Heart right ventricle (tissue), 16 donors: ENCODE measurements around the gene MAPKAP1. TPM values are rescaled to one million over a fixed set of nuclear protein-coding genes. Genes with fewer than 3 reads are reported as not detected.

ENCODE experiments used
- ATAC-seq, 8 donors: fragments of 200-7000 bp; cut with Tn5 transposase; one replicate each; pipeline ENCODE4 v1.9.1; 2020; ENCODE audit warnings: mild to moderate bottlenecking in 8 of 8, moderate library complexity in 8 of 8, moderate number of reproducible peaks in 1 of 8
- DNase-seq, 2 donors: peaks; one replicate each; pipeline ENCODE4 v3.0.0-alpha.2; 2020
- H3K27ac ChIP-seq, 10 donors: fragments of 200-600 bp; sonication (generic) in 2 of 10; one replicate each; pipeline versions ENCODE4 v1.5.0 to v1.8.0; 2020 to 2022; ENCODE audit warnings: mild to moderate bottlenecking in 3 of 10
- H3K27me3 ChIP-seq, 7 donors: fragments of 200-600 bp; one replicate each; pipeline ENCODE4 v1.8.0; 2021 to 2022; ENCODE audit warnings: mild to moderate bottlenecking in 2 of 7
- H3K36me3 ChIP-seq, 9 donors: fragments of 200-600 bp; sonication (generic) in 1 of 9; one replicate each; pipeline versions ENCODE4 v1.5.0 to v1.8.0; 2020 to 2022; ENCODE audit warnings: mild to moderate bottlenecking in 2 of 9
- H3K4me1 ChIP-seq, 9 donors: fragments of 200-600 bp; sonication (generic) in 1 of 9; one replicate each; pipeline versions ENCODE4 v1.5.0 to v1.8.0; 2020 to 2022; ENCODE audit warnings: mild to moderate bottlenecking in 4 of 9
- H3K4me3 ChIP-seq, 10 donors: fragments of 200-600 bp; sonication (generic) in 2 of 10; one replicate each; pipeline versions ENCODE4 v1.5.0 to v1.8.0; 2020 to 2022; ENCODE audit warnings: mild to moderate bottlenecking in 7 of 10, moderate library complexity in 2 of 10
- H3K9me3 ChIP-seq, 11 donors: fragments of 200-600 bp in 10 of 11; sonication (generic) in 2 of 11; one replicate each; pipeline versions ENCODE4 v1.5.0 to v1.8.0; 2013 to 2022; ENCODE audit warnings: mild to moderate bottlenecking in 2 of 11, control low read depth in 1 of 11, moderate library complexity in 1 of 11
- CTCF ChIP-seq, 9 donors: fragments of 200-600 bp; sonication (generic) in 2 of 9; IDR thresholded peaks; one replicate each; pipeline versions ENCODE4 v1.5.0 to v1.8.0; 2021 to 2022; ENCODE audit warnings: antibody characterized with exemption in 9 of 9, mild to moderate bottlenecking in 5 of 9, moderate library complexity in 1 of 9
- WGBS, 2 donors: extraction: QIAGEN DNeasy Blood & Tissue Kit; methylation state at CpG; one replicate each; pipeline ENCODE4 v1.1.7; 2013; ENCODE audit warnings: inconsistent platforms in 1 of 2; 5-methylcytosine and 5-hydroxymethylcytosine counted together
- intact Hi-C, 10 donors: fragments of 100-400 bp; cut with DNase I; formaldehyde crosslinking; loops; one replicate each; pipeline versions ENCODE4 v1.11.1 to v1.14.2; 2022
- polyA plus RNA-seq, 2 donors: library from polyadenylated mRNA; stranded (reverse); fragments of 200-250 nt; gene quantifications; one replicate each; pipeline ENCODE4 v1.2.3, GENCODE V29; 2013
- total RNA-seq, 10 donors: library from RNA; stranded (reverse); fragmentation: NEBNext Ultra II Directional in 3 of 10; extraction: Animal tissue kit (Norgen Biotek cat#: 25700) in 3 of 10; gene quantifications; one replicate each; pipeline versions ENCODE4 v1.2.1 to v1.2.4, GENCODE V29; 2021 to 2023
- donor health status: Arrhythmogenic right ventricular cardiomyopathy.
- donor health status: ischemic (EF 13 %, LVEDD 7.1; RV severe dilation, severe dysfunction).
- donor health status: healthy with polysubstance abuse.
- donor health status: DM: no; HTN: yes; CAD: no.
- donor health status: DM: no; HTN: no; CAD: no.
- donor health status: ischemic (EF 25% LVEDD 6.9; RV normal size, moderate dysfunction).
- donor health status: ischemic (EF 25% LVEDD 5.7; RV mildly dilated, moderate dysfunction).
- donor health status: healthy.
- donor health status: DM: yes; HTN: yes; CAD: no.
- donor health status: Ischemic cardiomyopathy.
- donor health status: ischemic (EF 35%, LVEDD 5.7; RV mildly dilated, moderate dysfunction).
- donor health status: nonischemic (EF 11% LVEDD 7.7; RV severe dilation, severe dysfunction).
- donor health status: DM: yes; HTN: yes; CAD: no.
- donor health status: PGD.
- donor health status: ischemic (EF 29% LVEDD 5.4; RV normal size, mild dysfunction).
- donor health status: nonischemic (EF 23%, LVEDD 6.1; RV moderate dilation, normal function).

The MAPKAP1 gene
- total and polyA plus RNA-seq, 12 donors = 102 to 143 (median 116) TPM

DNA sequence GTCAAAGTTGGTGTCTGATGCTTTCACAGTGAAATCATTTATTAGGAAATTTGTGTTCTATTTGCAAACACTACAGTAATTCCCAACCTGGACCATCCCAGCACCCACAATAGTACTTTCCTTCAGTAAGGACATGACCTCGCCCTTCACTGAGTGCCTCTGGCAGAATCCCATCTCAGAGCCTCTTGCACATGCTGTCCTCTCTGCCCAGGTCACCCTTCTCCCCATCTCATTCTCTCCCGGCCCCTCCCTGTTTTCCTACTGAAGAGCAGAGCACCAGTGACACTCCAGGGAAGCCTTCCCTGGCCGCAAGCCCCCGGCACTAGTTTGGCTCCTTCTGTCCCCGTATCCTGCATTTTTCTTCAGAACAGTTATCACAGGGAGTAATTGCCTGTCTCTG, 220.4 kb downstream of the MAPKAP1 start:
- Histone ChIP-seq H3K4me1 (peaks cover 0 to 35% (median 20%) of the 10 kb centered on the region in 9 donors), H3K36me3 (peaks cover 0 to 24% (median 0%) of the 10 kb centered on the region in 9 donors), H3K4me3 (no peak overlapping the region), H3K27ac (peak overlapping the region; percentile 30 to 74 (median 68)), H3K9me3 (no peaks in the 10 kb centered on the region), H3K27me3 (no peaks in the 10 kb centered on the region)
- TF ChIP-seq CTCF (IDR thresholded peaks at IDR 0.05) = no peak
- intact Hi-C loops = no loop called here
- DNase-seq = peak; percentile 41 to 69
- WGBS, 2 donors = 42 to 53% methylated on average over 5 of the region's 5 CpGs
- peak; percentile 65 to 97 (median 93) for ATAC-seq

DNA sequence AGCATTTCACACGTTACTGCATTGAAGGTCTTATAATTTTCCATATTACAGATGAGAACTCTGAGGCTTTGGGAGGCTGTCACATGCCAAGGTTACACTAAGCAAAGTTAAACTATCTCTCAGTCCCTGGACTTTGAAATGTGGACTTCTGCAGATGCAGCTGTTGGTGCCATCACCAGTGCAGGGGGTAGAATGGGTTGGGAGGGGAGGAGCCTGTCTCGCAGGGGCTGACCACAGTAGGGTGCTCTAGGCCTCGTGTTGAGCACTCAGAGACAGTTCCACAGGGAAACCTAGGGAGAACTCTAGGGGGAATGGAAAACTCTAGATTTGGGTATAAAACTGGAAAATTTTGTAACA, 220.9 kb downstream of the MAPKAP1 start:
- H3K27me3 ChIP-seq = no peaks in the 10 kb centered on the region
- 62 to 69% methylated on average over 3 of the region's 3 CpGs for WGBS, 2 donors
- peak overlapping the region; percentile 30 to 74 (median 68) for H3K27ac ChIP-seq
- DNase-seq = no peak
- no peak overlapping the region for H3K4me3 ChIP-seq
- no peak for TF ChIP-seq CTCF (IDR thresholded peaks at IDR 0.05)
- ATAC-seq = peak in 6 of 8 donors; percentile 34 to 63 (median 50)
- peaks cover 0 to 28% (median 0%) of the 10 kb centered on the region in 9 donors for H3K36me3 ChIP-seq
- peaks cover 0 to 35% (median 20%) of the 10 kb centered on the region in 9 donors for H3K4me1 ChIP-seq
- no peaks in the 10 kb centered on the region for H3K9me3 ChIP-seq
- intact Hi-C loops = no loop called here

GRCh38 chr9:125485471-125486151, 221.4 kb downstream of the MAPKAP1 start:
- Histone ChIP-seq H3K36me3 (peaks cover 0 to 32% (median 0%) of the 10 kb centered on the region in 9 donors), H3K27me3 (no peaks in the 10 kb centered on the region), H3K4me3 (no peak overlapping the region), H3K27ac (peak overlapping the region; percentile 30 to 74 (median 68)), H3K4me1 (peaks cover 0 to 35% (median 20%) of the 10 kb centered on the region in 9 donors), H3K9me3 (no peaks in the 10 kb centered on the region)
- intact Hi-C loops = no loop called here
- peak; percentile 26 to 79 (median 61) for ATAC-seq
- DNase-seq = no peak
- WGBS, 2 donors = 65 to 72% methylated on average over 5 of the region's 5 CpGs
- no peak for TF ChIP-seq CTCF (IDR thresholded peaks at IDR 0.05)

DNA sequence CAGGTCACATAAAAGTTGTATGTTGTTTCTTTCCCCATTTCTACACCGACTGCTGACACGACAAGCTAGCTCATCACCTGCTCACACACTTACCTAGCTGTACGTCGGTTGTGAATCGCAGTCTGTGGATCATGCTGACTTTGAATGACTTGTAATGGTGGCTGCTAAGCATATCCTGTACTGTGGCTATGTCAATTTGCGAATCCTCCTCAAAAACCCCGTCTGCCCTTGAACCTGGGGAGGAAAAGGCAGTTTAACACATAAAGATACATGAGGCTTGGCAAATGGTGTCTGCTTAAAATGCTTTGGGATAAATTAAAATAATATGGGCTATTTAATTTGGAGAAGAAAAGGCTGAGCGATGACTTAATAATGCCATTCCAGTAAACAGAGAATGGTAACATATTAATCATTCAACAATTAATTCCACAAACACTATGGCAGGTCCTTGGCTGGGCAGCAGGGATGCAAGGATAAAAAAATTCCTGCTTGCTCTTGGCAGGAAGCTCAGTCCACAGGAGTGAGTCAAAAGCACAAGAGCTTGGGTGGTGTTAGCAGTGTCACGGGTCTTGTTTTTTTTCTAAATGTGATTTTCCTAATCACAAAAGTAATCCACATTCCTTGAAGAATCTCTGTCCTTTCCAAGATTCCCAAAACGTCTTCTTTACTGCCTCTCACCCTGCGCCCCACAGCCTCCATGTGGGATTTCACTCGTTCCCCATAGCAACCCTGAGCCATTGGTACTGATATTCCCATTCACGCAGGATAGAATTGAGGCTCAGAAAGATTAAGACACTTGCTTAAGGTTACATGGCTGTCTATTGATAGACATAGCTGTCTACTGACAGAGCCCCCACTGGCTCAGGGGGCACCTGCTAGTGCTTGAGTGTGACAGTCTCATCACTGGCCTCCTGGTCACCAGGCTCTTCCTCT, 222.4 kb downstream of the MAPKAP1 start:
- Histone ChIP-seq H3K4me1 (peaks cover 0 to 35% (median 20%) of the 10 kb centered on the region in 9 donors), H3K4me3 (no peak overlapping the region), H3K27ac (peak overlapping the region in 9 of 10 donors; percentile 50 to 74 (median 68)), H3K9me3 (no peaks in the 10 kb centered on the region), H3K36me3 (peaks cover 0 to 41% (median 0%) of the 10 kb centered on the region in 9 donors), H3K27me3 (no peaks in the 10 kb centered on the region)
- intact Hi-C loops = no loop called here
- no peak for TF ChIP-seq CTCF (IDR thresholded peaks at IDR 0.05)
- 83 to 88% methylated on average over 13 of the region's 13 CpGs for WGBS, 2 donors
- no peak for DNase-seq
- peak; percentile 31 to 66 (median 49) for ATAC-seq
